Activated CD8-positive, alpha-beta T cell treated with anti-CD3 and anti-CD28 coated beads for 36 hours (primary cell): ENCODE results near the gene LNX1. TPM values are rescaled to one million over a fixed set of nuclear protein-coding genes. Genes with fewer than 3 reads are reported as not detected.

Experiments used
- ATAC-seq: fragments of 200-7000 bp; cut with Tn5 transposase; one replicate; pipeline ENCODE4 v1.10.0; 2021; ENCODE audit warnings: mild to moderate bottlenecking, moderate library complexity
- CTCF ChIA-PET: fragments of 350-600 bp; sonication (Branson Sonifier 250); formaldehyde crosslinking; loops from one replicate; lab custom pipeline; 2021; ENCODE audit warnings: antibody characterized with exemption; lab: Charles Lee
- POLR2A ChIA-PET: fragments of 350-600 bp; sonication (Branson Sonifier 250); formaldehyde crosslinking; loops from one replicate; lab custom pipeline; 2021; ENCODE audit warnings: antibody characterized with exemption; lab: Charles Lee
- DNase-seq: peaks from one replicate; pipeline ENCODE4 v3.0.0-alpha.2; 2020
- H3K27ac Mint-ChIP-seq: one replicate; pipeline ENCODE4 v1.8.0; 2021; ENCODE audit warnings: mild to moderate bottlenecking, mixed read lengths
- H3K27me3 Mint-ChIP-seq: one replicate; pipeline ENCODE4 v1.8.0; 2021; ENCODE audit warnings: mixed read lengths
- H3K36me3 Mint-ChIP-seq: one replicate; pipeline ENCODE4 v1.8.0; 2021; ENCODE audit warnings: low read depth, mixed read lengths
- H3K4me1 Mint-ChIP-seq: one replicate; pipeline ENCODE4 v1.8.0; 2021; ENCODE audit warnings: low read depth, mixed read lengths
- H3K4me3 Mint-ChIP-seq: one replicate; pipeline ENCODE4 v1.8.0; 2021; ENCODE audit warnings: mild to moderate bottlenecking, moderate library complexity, mixed read lengths
- H3K9me3 Mint-ChIP-seq: one replicate; pipeline ENCODE4 v1.8.0; 2021; ENCODE audit warnings: mixed read lengths
- intact Hi-C: fragments of 100-400 bp; cut with micrococcal nuclease; formaldehyde crosslinking; loops from one replicate; pipeline ENCODE4 v1.10.0; 2022
- total RNA-seq, 2 experiments: library from RNA; stranded (reverse); gene quantifications; one replicate each; pipeline ENCODE4 v1.2.3, GENCODE V29; 2021
- TF ChIP-seq, protein P1 (sequence below): fragments of 200-600 bp; IDR thresholded peaks from one replicate; pipeline ENCODE4 v1.8.0; 2022; ENCODE audit warnings: antibody characterized with exemption, mild to moderate bottlenecking

Gene LNX1
- total RNA-seq, 2 experiments from 2014 or later, result not detected

DNA sequence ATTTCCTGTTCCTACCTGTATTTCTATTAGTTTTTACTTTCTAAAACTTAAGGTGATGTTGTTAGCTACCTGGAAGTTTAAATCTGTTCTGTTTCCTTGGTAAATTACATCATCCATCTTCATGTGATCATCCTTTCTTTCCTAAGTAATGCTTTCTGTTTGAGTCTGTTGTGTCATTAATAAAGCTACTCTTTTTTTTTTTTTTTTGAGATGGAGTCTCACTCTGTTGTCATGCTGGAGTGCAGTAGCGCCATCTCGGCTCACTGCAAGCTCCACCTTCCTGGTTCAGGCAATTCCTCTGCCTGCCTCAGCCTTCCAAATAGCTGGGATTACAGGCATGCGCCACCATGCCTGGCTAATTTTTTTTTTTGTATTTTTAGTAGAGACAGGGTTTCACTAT, 140.5 kb downstream of the LNX1 start:
- no peak for ATAC-seq
- DNase-seq, result no peak
- no peaks in the 10 kb centered on the region for H3K9me3 Mint-ChIP-seq
- peak overlapping the region; percentile 6 for H3K27ac Mint-ChIP-seq
- ChIA-PET CTCF (interaction anchor here (1.1 kb wide), 1 partner anchor 783 kb away, joined by 3 read pairs; no protein-coding TSS in a partner anchor), POLR2A (interaction anchor here (0.6 kb wide), 1 partner anchor 716 kb away, joined by 4 read pairs; no protein-coding TSS in a partner anchor)
- H3K4me3 Mint-ChIP-seq, result no peak overlapping the region
- no peaks in the 10 kb centered on the region for H3K27me3 Mint-ChIP-seq
- peaks cover 33% of the 10 kb centered on the region for H3K36me3 Mint-ChIP-seq
- TF ChIP-seq, protein P1, sequence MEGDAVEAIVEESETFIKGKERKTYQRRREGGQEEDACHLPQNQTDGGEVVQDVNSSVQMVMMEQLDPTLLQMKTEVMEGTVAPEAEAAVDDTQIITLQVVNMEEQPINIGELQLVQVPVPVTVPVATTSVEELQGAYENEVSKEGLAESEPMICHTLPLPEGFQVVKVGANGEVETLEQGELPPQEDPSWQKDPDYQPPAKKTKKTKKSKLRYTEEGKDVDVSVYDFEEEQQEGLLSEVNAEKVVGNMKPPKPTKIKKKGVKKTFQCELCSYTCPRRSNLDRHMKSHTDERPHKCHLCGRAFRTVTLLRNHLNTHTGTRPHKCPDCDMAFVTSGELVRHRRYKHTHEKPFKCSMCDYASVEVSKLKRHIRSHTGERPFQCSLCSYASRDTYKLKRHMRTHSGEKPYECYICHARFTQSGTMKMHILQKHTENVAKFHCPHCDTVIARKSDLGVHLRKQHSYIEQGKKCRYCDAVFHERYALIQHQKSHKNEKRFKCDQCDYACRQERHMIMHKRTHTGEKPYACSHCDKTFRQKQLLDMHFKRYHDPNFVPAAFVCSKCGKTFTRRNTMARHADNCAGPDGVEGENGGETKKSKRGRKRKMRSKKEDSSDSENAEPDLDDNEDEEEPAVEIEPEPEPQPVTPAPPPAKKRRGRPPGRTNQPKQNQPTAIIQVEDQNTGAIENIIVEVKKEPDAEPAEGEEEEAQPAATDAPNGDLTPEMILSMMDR, result no peak
- H3K4me1 Mint-ChIP-seq, result peaks cover 8% of the 10 kb centered on the region
- intact Hi-C loops, result no loop called here

DNA sequence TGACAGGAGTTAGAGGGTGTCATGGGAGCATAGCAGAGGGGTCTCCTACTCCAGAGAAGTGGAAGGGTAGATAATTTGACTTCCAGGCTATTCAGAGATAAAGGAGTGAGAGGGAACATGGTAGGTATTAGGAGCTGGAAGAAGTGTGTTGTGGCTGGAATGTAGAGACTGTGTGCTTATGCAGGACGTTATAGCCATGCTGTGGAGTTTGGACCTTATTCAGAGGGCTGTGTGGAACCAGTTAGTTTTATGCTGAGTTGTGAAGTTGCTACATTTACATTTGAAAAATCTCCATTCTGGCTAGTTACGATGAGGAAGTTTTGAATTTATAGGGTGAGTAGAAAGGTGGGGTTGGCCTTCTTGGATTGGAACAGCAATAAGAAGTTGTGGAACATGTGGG, 146.3 kb downstream of the LNX1 start:
- H3K4me1 Mint-ChIP-seq, result peaks cover 4% of the 10 kb centered on the region
- H3K4me3 Mint-ChIP-seq, result no peak overlapping the region
- H3K27ac Mint-ChIP-seq, result no peak overlapping the region
- no peaks in the 10 kb centered on the region for H3K27me3 Mint-ChIP-seq
- ChIA-PET CTCF (no interaction called here), POLR2A (no interaction called here)
- H3K36me3 Mint-ChIP-seq, result peaks cover 39% of the 10 kb centered on the region
- intact Hi-C loops, result no loop called here
- DNase-seq (no peak), ATAC-seq (no peak)
- TF ChIP-seq, protein P1, result no peak
- H3K9me3 Mint-ChIP-seq, result no peaks in the 10 kb centered on the region

DNA sequence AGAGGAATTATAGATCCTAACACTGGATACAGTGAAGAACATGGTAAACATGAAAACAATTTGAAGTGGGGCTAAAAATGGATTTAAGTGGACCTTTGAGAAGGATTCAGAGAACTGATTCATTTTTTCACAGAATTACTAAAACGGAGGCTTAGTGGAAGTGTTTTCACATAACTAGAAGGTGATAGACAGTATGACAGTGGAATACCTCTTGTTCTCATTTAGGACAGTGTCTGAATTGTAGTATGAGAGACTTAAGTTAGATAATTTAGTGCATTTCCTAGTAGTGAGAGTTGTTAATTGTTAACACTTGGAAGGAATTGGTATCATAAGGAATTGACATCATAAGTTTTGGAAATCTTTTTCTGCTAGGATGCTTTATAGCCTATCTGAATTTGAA, 149.7 kb downstream of the LNX1 start:
- DNase-seq (no peak), ATAC-seq (no peak)
- Mint-ChIP-seq H3K27me3 (no peaks in the 10 kb centered on the region), H3K36me3 (peaks cover 48% of the 10 kb centered on the region), H3K4me1 (peaks cover 8% of the 10 kb centered on the region), H3K9me3 (no peaks in the 10 kb centered on the region), H3K4me3 (no peak overlapping the region), H3K27ac (peak overlapping the region; percentile 30)
- TF ChIP-seq, protein P1, result no peak
- intact Hi-C loops, result no loop called here
- ChIA-PET CTCF (no interaction called here), POLR2A (no interaction called here)

DNA sequence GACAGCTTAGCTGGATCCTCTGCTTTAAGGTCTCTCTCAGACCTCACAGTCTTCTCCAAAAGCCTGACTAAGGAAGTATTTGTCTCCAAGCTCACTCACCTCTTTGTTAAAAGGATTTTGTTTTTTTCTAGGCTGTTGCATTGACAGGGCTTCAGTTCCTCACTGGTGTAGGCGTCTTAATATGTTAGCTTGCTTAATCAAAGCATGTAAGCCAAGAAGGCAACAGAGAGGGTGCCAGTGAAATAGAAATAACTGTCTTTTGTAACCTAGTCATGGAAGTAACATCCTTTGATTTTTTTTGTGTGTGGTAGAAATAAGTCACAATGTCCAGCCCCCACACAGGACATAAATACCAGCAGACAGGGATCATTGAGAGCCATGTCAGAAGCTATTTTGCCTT, 155.0 kb downstream of the LNX1 start:
- peaks cover 18% of the 10 kb centered on the region for H3K4me1 Mint-ChIP-seq
- ATAC-seq (no peak), DNase-seq (no peak)
- H3K27me3 Mint-ChIP-seq, result no peaks in the 10 kb centered on the region
- no peaks in the 10 kb centered on the region for H3K9me3 Mint-ChIP-seq
- intact Hi-C loops, result no loop called here
- TF ChIP-seq, protein P1, result no peak
- ChIA-PET POLR2A (no interaction called here), CTCF (interaction anchor here (1.5 kb wide), 1 partner anchor 16 kb away, joined by 3 read pairs; no protein-coding TSS in a partner anchor)
- H3K4me3 Mint-ChIP-seq, result no peak overlapping the region
- no peak overlapping the region for H3K27ac Mint-ChIP-seq
- peaks cover 40% of the 10 kb centered on the region for H3K36me3 Mint-ChIP-seq

DNA sequence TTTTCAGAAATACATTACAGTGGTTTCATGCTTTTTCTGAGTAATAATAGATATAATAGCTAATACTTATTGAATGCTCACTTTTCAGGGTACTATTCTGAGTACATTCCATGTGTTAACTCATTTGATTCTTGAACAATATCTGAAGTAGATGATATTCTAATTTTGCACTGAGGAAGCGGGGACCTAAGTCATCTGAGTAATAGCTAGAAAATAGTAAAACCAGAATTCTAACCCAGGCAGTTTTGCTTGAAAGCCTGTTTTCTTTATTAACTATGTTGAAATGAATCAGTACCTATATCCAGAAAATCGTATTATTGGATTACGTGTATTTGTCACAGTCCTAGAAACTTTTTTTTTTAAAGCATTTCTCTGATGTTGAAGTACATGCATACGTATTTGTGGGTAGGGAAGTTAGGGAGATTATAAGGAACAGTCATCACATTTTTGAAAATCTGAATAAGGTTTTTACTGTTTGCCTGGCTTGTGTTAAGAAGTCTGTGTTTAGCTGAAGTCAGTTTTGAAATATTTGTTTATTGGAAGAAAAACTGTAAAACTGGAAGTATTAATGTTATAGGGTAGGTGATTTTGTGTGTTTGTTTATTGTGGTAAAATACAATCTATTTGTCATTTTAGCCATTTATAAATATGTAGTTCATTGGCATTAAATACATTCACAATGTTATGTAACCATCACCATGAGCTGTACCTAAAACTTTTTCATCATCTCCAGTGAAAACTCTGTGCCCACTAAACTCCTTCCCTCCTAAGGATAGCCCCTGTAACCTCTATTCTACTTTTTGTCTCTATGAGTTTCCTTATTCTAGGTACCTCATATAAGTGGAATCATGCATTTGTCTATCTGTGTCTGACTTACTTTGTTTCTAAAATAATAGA, 158.5 kb downstream of the LNX1 start:
- POLR2A ChIA-PET, result no interaction called here
- H3K27ac Mint-ChIP-seq, result peak overlapping the region; percentile 15
- intact Hi-C loops, result no loop called here

More for the DNA sequence above, 158.5 kb downstream of the LNX1 start:
- Mint-ChIP-seq H3K4me1 (peaks cover 30% of the 10 kb centered on the region), H3K36me3 (peaks cover 50% of the 10 kb centered on the region), H3K27me3 (no peaks in the 10 kb centered on the region), H3K4me3 (no peak overlapping the region), H3K9me3 (no peaks in the 10 kb centered on the region)
- CTCF ChIA-PET, result interaction anchor here (0.6 kb wide), 1 partner anchor 43 kb away, joined by 3 read pairs; no protein-coding TSS in a partner anchor
- TF ChIP-seq, protein P1, result no peak
- DNase-seq (no peak), ATAC-seq (peak; percentile 37)
